Measurements from ENCODE around the gene KIAA0513. TPM values are rescaled to one million over a fixed set of nuclear protein-coding genes. Genes with fewer than 3 reads are reported as not detected.

The KIAA0513 gene
- total RNA-seq, 3 donors from 2014 or later = 31.9 to 36.5 (median 33.5) TPM

- ATAC-seq = no peak
- TF ChIP-seq CTCF (IDR thresholded peaks at IDR 0.05) = no peak
- Histone ChIP-seq H3K4me3 (no peak overlapping the region), H3K4me1 (ENCODE audit: low read depth) (peaks cover 6% of the 10 kb centered on the region), H3K36me3 (ENCODE audit: low read depth) (no peaks in the 10 kb centered on the region), H3K9me3 (no peaks in the 10 kb centered on the region)
- DNase-seq = no peak
- intact Hi-C loops (cut with DNase I, micrococcal nuclease) = no loop called here
Measured at GRCh38 chr16:85134789-85135142, 107.2 kb downstream of the KIAA0513 start.

- H3K4me1 ChIP-seq (ENCODE audit: low read depth) = peaks cover 6% of the 10 kb centered on the region
- peak in 1 of 3 donors; percentile 42 for DNase-seq
- no peaks in the 10 kb centered on the region for H3K9me3 ChIP-seq
- no peaks in the 10 kb centered on the region for H3K36me3 ChIP-seq (ENCODE audit: low read depth)
- TF ChIP-seq CTCF (IDR thresholded peaks at IDR 0.05) = no peak
- intact Hi-C loops (cut with DNase I, micrococcal nuclease) = no loop called here
- ATAC-seq = peak; percentile 38
- no peak overlapping the region for H3K4me3 ChIP-seq
Measured at GRCh38 chr16:85136213-85136701, 108.7 kb downstream of the KIAA0513 start.

- TF ChIP-seq CTCF (IDR thresholded peaks at IDR 0.05) = no peak
- Histone ChIP-seq H3K36me3 (ENCODE audit: low read depth) (no peaks in the 10 kb centered on the region), H3K4me1 (ENCODE audit: low read depth) (peaks cover 6% of the 10 kb centered on the region), H3K9me3 (no peaks in the 10 kb centered on the region), H3K4me3 (no peak overlapping the region)
- DNase-seq = peak in 1 of 3 donors; percentile 35
- ATAC-seq = peak; percentile 53
- intact Hi-C loops (cut with DNase I, micrococcal nuclease) = no loop called here
Measured at GRCh38 chr16:85136702-85137322, 109.2 kb downstream of the KIAA0513 start.

GRCh38 chr16:85137323-85138072 is 109.9 kb downstream of the KIAA0513 start:
- ATAC-seq = peak; percentile 80
- peak; percentile 78 to 89 (median 85) for DNase-seq
- Histone ChIP-seq H3K4me3 (no peak overlapping the region), H3K4me1 (ENCODE audit: low read depth) (peaks cover 6% of the 10 kb centered on the region), H3K9me3 (no peaks in the 10 kb centered on the region), H3K36me3 (ENCODE audit: low read depth) (no peaks in the 10 kb centered on the region)
- TF ChIP-seq CTCF (IDR thresholded peaks at IDR 0.05) = no peak
- intact Hi-C loops (cut with DNase I, micrococcal nuclease) = no loop called here

GRCh38 chr16:85138073-85138824 is 110.7 kb downstream of the KIAA0513 start:
- H3K36me3 ChIP-seq (ENCODE audit: low read depth) = no peaks in the 10 kb centered on the region
- intact Hi-C loops (cut with DNase I, micrococcal nuclease) = no loop called here
- DNase-seq (no peak), ATAC-seq (no peak)
- no peak overlapping the region for H3K4me3 ChIP-seq
- H3K9me3 ChIP-seq = no peaks in the 10 kb centered on the region
- peaks cover 6% of the 10 kb centered on the region for H3K4me1 ChIP-seq (ENCODE audit: low read depth)
- no peak for TF ChIP-seq CTCF (IDR thresholded peaks at IDR 0.05)

Data from mucosa of descending colon (tissue), 3 donors.